PC-3 (cell line): Measurements from ENCODE around the gene DDX19B.

Experiments
- EZH2 ChIP-seq: fragments of 300-600 bp; sonication (generic); IDR thresholded peaks from one replicate; pipeline ENCODE4 v1.6.1; 2017; ENCODE audit warnings: antibody characterized with exemption, mild to moderate bottlenecking, low read length; ENCODE audit not compliant: unreplicated experiment
- EZH2phosphoT487 ChIP-seq: fragments of 300-600 bp; sonication (generic); IDR thresholded peaks from 2 replicates; pipeline ENCODE4 v1.6.1; 2018; ENCODE audit warnings: mild to moderate bottlenecking, antibody characterized with exemption, low read length, borderline replicate concordance
- TF ChIP-seq, protein P1 (sequence below): fragments of 300-600 bp; sonication (generic); conservative IDR thresholded peaks from 2 replicates; pipeline ENCODE4 v1.5.1; 2017; ENCODE audit warnings: antibody characterized with exemption, low read depth, mild to moderate bottlenecking, low read length

- TF ChIP-seq, protein P1, sequence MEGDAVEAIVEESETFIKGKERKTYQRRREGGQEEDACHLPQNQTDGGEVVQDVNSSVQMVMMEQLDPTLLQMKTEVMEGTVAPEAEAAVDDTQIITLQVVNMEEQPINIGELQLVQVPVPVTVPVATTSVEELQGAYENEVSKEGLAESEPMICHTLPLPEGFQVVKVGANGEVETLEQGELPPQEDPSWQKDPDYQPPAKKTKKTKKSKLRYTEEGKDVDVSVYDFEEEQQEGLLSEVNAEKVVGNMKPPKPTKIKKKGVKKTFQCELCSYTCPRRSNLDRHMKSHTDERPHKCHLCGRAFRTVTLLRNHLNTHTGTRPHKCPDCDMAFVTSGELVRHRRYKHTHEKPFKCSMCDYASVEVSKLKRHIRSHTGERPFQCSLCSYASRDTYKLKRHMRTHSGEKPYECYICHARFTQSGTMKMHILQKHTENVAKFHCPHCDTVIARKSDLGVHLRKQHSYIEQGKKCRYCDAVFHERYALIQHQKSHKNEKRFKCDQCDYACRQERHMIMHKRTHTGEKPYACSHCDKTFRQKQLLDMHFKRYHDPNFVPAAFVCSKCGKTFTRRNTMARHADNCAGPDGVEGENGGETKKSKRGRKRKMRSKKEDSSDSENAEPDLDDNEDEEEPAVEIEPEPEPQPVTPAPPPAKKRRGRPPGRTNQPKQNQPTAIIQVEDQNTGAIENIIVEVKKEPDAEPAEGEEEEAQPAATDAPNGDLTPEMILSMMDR, result peak; percentile 70
- TF ChIP-seq EZH2 (no peak), EZH2phosphoT487 (no peak)
Measured at GRCh38 chr16:70251629-70252354, 47.2 kb upstream of the DDX19B start, which contains the start of gene EXOSC6.
